HEK293 (cell line): Measurements from ENCODE around the gene NGF.

Experiments
- CTCF ChIA-PET: fragments of 350-600 bp; formaldehyde crosslinking; extraction: SDS; loops from one replicate; lab custom pipeline; 2021; ENCODE audit warnings: antibody characterized with exemption; lab: Yijun Ruan, JAX
- POLR2A ChIA-PET: fragments of 300-600 bp; formaldehyde crosslinking; extraction: SDS; loops from one replicate; lab custom pipeline; 2020; ENCODE audit warnings: antibody characterized with exemption, inconsistent platforms; lab: Yijun Ruan, JAX
- H3K27ac ChIP-seq: fragments of 200-500 bp; sonication (Bioruptor generic); 2 replicates; pipeline ENCODE4 v1.5.1; 2014; ENCODE audit warnings: low read depth, low read length, control low read depth, inconsistent platforms; ENCODE audit errors: extremely low read depth
- H3K36me3 ChIP-seq, 2 experiments: fragments of 200-500 bp in 1 of 2; sonication (Bioruptor generic) in 1 of 2; 1 replicate in 1 of 2; 2 replicates in 1 of 2; pipeline ENCODE4 v1.5.1; 2014 to 2017; ENCODE audit warnings: inconsistent platforms in 2 of 2, low read length in 2 of 2; ENCODE audit not compliant: control insufficient read depth in 2 of 2, insufficient read depth in 1 of 2
- H3K4me1 ChIP-seq: fragments of 200-500 bp; sonication (Bioruptor generic); 2 replicates; pipeline ENCODE4 v1.5.1; 2014; ENCODE audit warnings: mild to moderate bottlenecking, low read length, inconsistent platforms; ENCODE audit not compliant: control insufficient read depth, insufficient read depth
- H3K4me3 ChIP-seq: 2 replicates; pipeline ENCODE4 v1.5.1; 2011; ENCODE audit warnings: low read depth, mild to moderate bottlenecking, control low read depth, low read length, moderate library complexity
- H3K9me3 ChIP-seq: fragments of 200-500 bp; sonication (Bioruptor generic); 2 replicates; pipeline ENCODE4 v1.5.1; 2014; ENCODE audit warnings: low read depth, low read length, inconsistent platforms; ENCODE audit not compliant: control insufficient read depth, insufficient read depth
- FEZF1 ChIP-seq: fragments of 450-650 bp; formaldehyde crosslinking; IDR thresholded peaks from 2 replicates; pipeline ENCODE4 v1.5.1; 2016; ENCODE audit warnings: missing biosample characterization, missing genetic modification characterization
- HOXA7 ChIP-seq: sonication (generic); formaldehyde crosslinking; IDR thresholded peaks from 2 replicates; pipeline ENCODE4 v1.8.1; 2022; ENCODE audit warnings: missing genetic modification reagents, borderline replicate concordance
- KLF1 ChIP-seq: fragments of 450-650 bp; formaldehyde crosslinking; IDR thresholded peaks from 2 replicates; pipeline ENCODE4 v1.5.1; 2016; ENCODE audit warnings: missing biosample characterization, missing genetic modification characterization
- KLF7 ChIP-seq: fragments of 450-650 bp; formaldehyde crosslinking; IDR thresholded peaks from 2 replicates; pipeline ENCODE4 v1.5.1; 2016; ENCODE audit warnings: missing biosample characterization, missing genetic modification characterization, borderline replicate concordance
- OVOL3 ChIP-seq: fragments of 450-650 bp; formaldehyde crosslinking; IDR thresholded peaks from 2 replicates; pipeline ENCODE4 v1.5.1; 2016; ENCODE audit warnings: missing biosample characterization, missing genetic modification characterization
- RBAK ChIP-seq: fragments of 450-650 bp; formaldehyde crosslinking; IDR thresholded peaks from 2 replicates; pipeline ENCODE4 v1.5.1; 2016; ENCODE audit warnings: missing biosample characterization, missing genetic modification characterization
- SP3 ChIP-seq: fragments of 450-650 bp; formaldehyde crosslinking; IDR thresholded peaks from 2 replicates; pipeline ENCODE4 v1.5.1; 2016; ENCODE audit warnings: missing biosample characterization, missing genetic modification characterization
- YY1 ChIP-seq: fragments of 450-650 bp; formaldehyde crosslinking; IDR thresholded peaks from 2 replicates; pipeline ENCODE4 v1.5.1; 2018; ENCODE audit warnings: missing biosample characterization, missing genetic modification characterization
- YY2 ChIP-seq: fragments of 450-650 bp; formaldehyde crosslinking; IDR thresholded peaks from 2 replicates; pipeline ENCODE4 v1.5.1; 2016; ENCODE audit warnings: missing biosample characterization, missing genetic modification characterization
- ZBTB7A ChIP-seq: fragments of 450-650 bp; formaldehyde crosslinking; IDR thresholded peaks from 2 replicates; pipeline ENCODE4 v1.5.1; 2016; ENCODE audit warnings: low read depth, missing biosample characterization, missing genetic modification characterization
- ZFHX2 ChIP-seq: fragments of 450-650 bp; formaldehyde crosslinking; conservative IDR thresholded peaks from 2 replicates; pipeline ENCODE4 v1.5.1; 2016; ENCODE audit warnings: missing biosample characterization, missing genetic modification characterization
- ZNF148 ChIP-seq: fragments of 450-650 bp; formaldehyde crosslinking; IDR thresholded peaks from 2 replicates; pipeline ENCODE4 v1.5.0; 2017; ENCODE audit warnings: missing biosample characterization, missing genetic modification characterization, borderline replicate concordance
- ZNF16 ChIP-seq: fragments of 450-650 bp; formaldehyde crosslinking; IDR thresholded peaks from 2 replicates; pipeline ENCODE4 v1.5.1; 2016; ENCODE audit warnings: low read depth, missing biosample characterization, missing genetic modification characterization
- ZNF423 ChIP-seq: fragments of 450-650 bp; formaldehyde crosslinking; IDR thresholded peaks from 2 replicates; pipeline ENCODE4 v1.5.1; 2016; ENCODE audit warnings: missing biosample characterization, missing genetic modification characterization
- ZNF433 ChIP-seq: fragments of 450-650 bp; formaldehyde crosslinking; IDR thresholded peaks from 2 replicates; pipeline ENCODE4 v1.5.1; 2016; ENCODE audit warnings: missing biosample characterization, missing genetic modification characterization, low read depth
- ZNF514 ChIP-seq: fragments of 450-650 bp; formaldehyde crosslinking; IDR thresholded peaks from 2 replicates; pipeline ENCODE4 v1.5.1; 2016; ENCODE audit warnings: missing biosample characterization, missing genetic modification characterization
- ZNF549 ChIP-seq: fragments of 450-650 bp; IDR thresholded peaks from 2 replicates; pipeline ENCODE4 v1.5.1; 2018; ENCODE audit warnings: missing biosample characterization, missing genetic modification characterization, mild to moderate bottlenecking, inconsistent platforms, moderate library complexity
- ZNF558 ChIP-seq: fragments of 450-650 bp; formaldehyde crosslinking; IDR thresholded peaks from 2 replicates; pipeline ENCODE4 v1.5.1; 2016; ENCODE audit warnings: missing biosample characterization, missing genetic modification characterization
- ZNF837 ChIP-seq: fragments of 450-650 bp; formaldehyde crosslinking; IDR thresholded peaks from 2 replicates; pipeline ENCODE4 v1.5.1; 2016; ENCODE audit warnings: missing biosample characterization, missing genetic modification characterization
- ZSCAN30 ChIP-seq: fragments of 450-650 bp; IDR thresholded peaks from 2 replicates; pipeline ENCODE4 v1.5.1; 2018; ENCODE audit warnings: missing biosample characterization, mild to moderate bottlenecking, missing genetic modification characterization, moderate library complexity
- TF ChIP-seq, protein P1 (sequence below): fragments of 450-650 bp; formaldehyde crosslinking; IDR thresholded peaks from 2 replicates; pipeline ENCODE4 v1.5.1; 2016; ENCODE audit warnings: missing biosample characterization, missing genetic modification characterization
- TF ChIP-seq, protein P2 (sequence below): fragments of 450-650 bp; formaldehyde crosslinking; IDR thresholded peaks from 2 replicates; pipeline ENCODE4 v1.5.1; 2016; ENCODE audit warnings: missing biosample characterization, missing genetic modification characterization
- TF ChIP-seq, protein P3 (sequence below): fragments of 450-650 bp; formaldehyde crosslinking; IDR thresholded peaks from 2 replicates; pipeline ENCODE4 v1.5.1; 2016; ENCODE audit warnings: missing biosample characterization, missing genetic modification characterization, low read depth

NGF gene

DNA sequence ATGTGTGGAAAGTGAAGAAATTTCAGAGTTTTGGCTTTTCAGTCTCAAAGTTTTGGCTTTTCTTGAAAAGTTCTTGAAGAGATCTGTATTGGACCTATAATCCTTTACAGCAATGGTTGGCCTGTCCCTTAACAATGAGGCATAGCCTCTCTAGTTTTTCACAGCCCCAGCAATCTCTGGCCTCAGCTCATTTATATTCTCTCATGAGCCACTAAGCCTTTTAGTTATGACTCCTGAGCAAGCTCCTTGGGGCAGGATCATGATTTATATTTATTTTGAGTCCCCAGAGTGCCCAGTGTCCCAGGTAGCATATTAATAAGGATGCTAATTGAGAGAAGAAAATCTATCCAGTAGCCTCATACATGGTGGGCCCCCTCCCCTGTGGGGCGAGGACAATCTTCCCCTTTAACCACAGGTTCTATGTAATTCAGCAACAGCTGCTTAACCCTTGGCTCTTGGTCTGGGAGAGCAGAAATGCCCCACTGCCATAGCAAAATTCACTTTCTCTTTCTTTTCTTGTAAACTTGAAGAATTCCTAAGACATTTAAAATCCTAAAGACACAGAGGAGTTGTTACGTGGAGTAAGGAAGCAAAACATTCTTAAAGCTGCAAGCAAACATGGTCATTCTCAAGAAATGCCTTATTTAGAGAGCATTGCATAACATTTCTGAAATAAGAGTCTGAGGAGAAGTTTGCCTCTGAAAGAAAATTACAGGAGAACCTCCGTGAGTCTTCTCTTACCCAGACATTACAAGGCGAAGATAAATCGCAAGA, 6.3 kb downstream of the NGF start:
- no peaks in the 10 kb centered on the region for H3K36me3 ChIP-seq
- no peaks in the 10 kb centered on the region for H3K4me1 ChIP-seq
- POLR2A ChIA-PET: no interaction called here
- no peak overlapping the region for H3K4me3 ChIP-seq
- CTCF ChIA-PET: interaction anchor here (0.5 to 1.3 kb wide), 3 partner anchors 31 to 900 kb away, joined by 3 to 5 read pairs (median 4); no protein-coding TSS in a partner anchor
- TF ChIP-seq, protein P1, sequence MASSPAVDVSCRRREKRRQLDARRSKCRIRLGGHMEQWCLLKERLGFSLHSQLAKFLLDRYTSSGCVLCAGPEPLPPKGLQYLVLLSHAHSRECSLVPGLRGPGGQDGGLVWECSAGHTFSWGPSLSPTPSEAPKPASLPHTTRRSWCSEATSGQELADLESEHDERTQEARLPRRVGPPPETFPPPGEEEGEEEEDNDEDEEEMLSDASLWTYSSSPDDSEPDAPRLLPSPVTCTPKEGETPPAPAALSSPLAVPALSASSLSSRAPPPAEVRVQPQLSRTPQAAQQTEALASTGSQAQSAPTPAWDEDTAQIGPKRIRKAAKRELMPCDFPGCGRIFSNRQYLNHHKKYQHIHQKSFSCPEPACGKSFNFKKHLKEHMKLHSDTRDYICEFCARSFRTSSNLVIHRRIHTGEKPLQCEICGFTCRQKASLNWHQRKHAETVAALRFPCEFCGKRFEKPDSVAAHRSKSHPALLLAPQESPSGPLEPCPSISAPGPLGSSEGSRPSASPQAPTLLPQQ (tag by site-specific recombination): 0 out of 2 replicates have a peak, but pooled peaks have one; percentile 51
- TF ChIP-seq OVOL3 (tag by site-specific recombination): no peak
- H3K27ac ChIP-seq: no peak overlapping the region
- H3K9me3 ChIP-seq: no peaks in the 10 kb centered on the region

- no peak overlapping the region for H3K4me3 ChIP-seq
- CTCF ChIA-PET: interaction anchor here (0.6 to 0.7 kb wide), 2 partner anchors 9 to 79 kb away, joined by 3 read pairs; no protein-coding TSS in a partner anchor
- POLR2A ChIA-PET: no interaction called here
These were observed 7.5 kb downstream of the NGF start for GRCh38 chr1:115330480-115331013.

GRCh38 chr1:115329965-115330364, 8.1 kb downstream of the NGF start:
- Histone ChIP-seq H3K9me3 (no peaks in the 10 kb centered on the region), H3K27ac (no peak overlapping the region), H3K4me3 (no peak overlapping the region), H3K36me3 (no peaks in the 10 kb centered on the region), H3K4me1 (no peaks in the 10 kb centered on the region)
- CTCF ChIA-PET: interaction anchor here (0.6 kb wide), 1 partner anchor 8 kb away, joined by 3 read pairs; no protein-coding TSS in a partner anchor
- no peak for TF ChIP-seq SP3
- TF ChIP-seq, protein P2, sequence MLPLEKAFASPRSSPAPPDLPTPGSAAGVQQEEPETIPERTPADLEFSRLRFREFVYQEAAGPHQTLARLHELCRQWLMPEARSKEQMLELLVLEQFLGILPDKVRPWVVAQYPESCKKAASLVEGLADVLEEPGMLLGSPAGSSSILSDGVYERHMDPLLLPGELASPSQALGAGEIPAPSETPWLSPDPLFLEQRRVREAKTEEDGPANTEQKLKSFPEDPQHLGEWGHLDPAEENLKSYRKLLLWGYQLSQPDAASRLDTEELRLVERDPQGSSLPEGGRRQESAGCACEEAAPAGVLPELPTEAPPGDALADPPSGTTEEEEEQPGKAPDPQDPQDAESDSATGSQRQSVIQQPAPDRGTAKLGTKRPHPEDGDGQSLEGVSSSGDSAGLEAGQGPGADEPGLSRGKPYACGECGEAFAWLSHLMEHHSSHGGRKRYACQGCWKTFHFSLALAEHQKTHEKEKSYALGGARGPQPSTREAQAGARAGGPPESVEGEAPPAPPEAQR (tag by site-specific recombination): no peak
- TF ChIP-seq YY2 (tag by site-specific recombination): no peak
- no peak for TF ChIP-seq ZNF514 (tag by site-specific recombination)
- no peak for TF ChIP-seq KLF1 (tag by site-specific recombination)
- TF ChIP-seq, protein P3, sequence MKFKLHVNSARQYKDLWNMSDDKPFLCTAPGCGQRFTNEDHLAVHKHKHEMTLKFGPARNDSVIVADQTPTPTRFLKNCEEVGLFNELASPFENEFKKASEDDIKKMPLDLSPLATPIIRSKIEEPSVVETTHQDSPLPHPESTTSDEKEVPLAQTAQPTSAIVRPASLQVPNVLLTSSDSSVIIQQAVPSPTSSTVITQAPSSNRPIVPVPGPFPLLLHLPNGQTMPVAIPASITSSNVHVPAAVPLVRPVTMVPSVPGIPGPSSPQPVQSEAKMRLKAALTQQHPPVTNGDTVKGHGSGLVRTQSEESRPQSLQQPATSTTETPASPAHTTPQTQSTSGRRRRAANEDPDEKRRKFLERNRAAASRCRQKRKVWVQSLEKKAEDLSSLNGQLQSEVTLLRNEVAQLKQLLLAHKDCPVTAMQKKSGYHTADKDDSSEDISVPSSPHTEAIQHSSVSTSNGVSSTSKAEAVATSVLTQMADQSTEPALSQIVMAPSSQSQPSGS: no peak
- TF ChIP-seq ZNF148 (tag by site-specific recombination): no peak
- no peak for TF ChIP-seq YY1 (tag by site-specific recombination)
- no peak for TF ChIP-seq RBAK (tag by site-specific recombination)
- no peak for TF ChIP-seq KLF7
- no peak for TF ChIP-seq ZSCAN30 (tag by site-specific recombination)
- TF ChIP-seq FEZF1 (tag by site-specific recombination): no peak
- TF ChIP-seq ZNF549 (tag by site-specific recombination): no peak
- no peak for TF ChIP-seq ZBTB7A (tag by site-specific recombination)
- TF ChIP-seq ZNF433: no peak
- POLR2A ChIA-PET: interaction anchor here (1.6 kb wide), 1 partner anchor 8 kb away, joined by 6 read pairs; the partner anchor contains the start of gene NGF

More at GRCh38 chr1:115330480-115331013, 7.5 kb downstream of the NGF start:
- no peak for TF ChIP-seq ZNF558 (tag by site-specific recombination)
- TF ChIP-seq ZNF16: no peak
- TF ChIP-seq ZNF837 (tag by site-specific recombination): no peak
- TF ChIP-seq ZFHX2 (tag by site-specific recombination): no peak
- no peak for TF ChIP-seq ZNF423
- TF ChIP-seq FEZF1 (tag by site-specific recombination): no peak
- no peak for TF ChIP-seq HOXA7 (CRISPR knock-in tag)
- H3K9me3 ChIP-seq: no peaks in the 10 kb centered on the region
- H3K4me1 ChIP-seq: no peaks in the 10 kb centered on the region
- no peaks in the 10 kb centered on the region for H3K36me3 ChIP-seq
- H3K27ac ChIP-seq: no peak overlapping the region
